PC-3 (cell line): Measurements from ENCODE around the gene IL17B.

Experiments used
- EZH2 ChIP-seq: fragments of 300-600 bp; sonication (generic); IDR thresholded peaks from one replicate; pipeline ENCODE4 v1.6.1; 2017; ENCODE audit warnings: antibody characterized with exemption, mild to moderate bottlenecking, low read length; ENCODE audit not compliant: unreplicated experiment
- TF ChIP-seq, protein P1 (sequence below): fragments of 300-600 bp; sonication (generic); conservative IDR thresholded peaks from 2 replicates; pipeline ENCODE4 v1.5.1; 2017; ENCODE audit warnings: antibody characterized with exemption, low read depth, mild to moderate bottlenecking, low read length

DNA sequence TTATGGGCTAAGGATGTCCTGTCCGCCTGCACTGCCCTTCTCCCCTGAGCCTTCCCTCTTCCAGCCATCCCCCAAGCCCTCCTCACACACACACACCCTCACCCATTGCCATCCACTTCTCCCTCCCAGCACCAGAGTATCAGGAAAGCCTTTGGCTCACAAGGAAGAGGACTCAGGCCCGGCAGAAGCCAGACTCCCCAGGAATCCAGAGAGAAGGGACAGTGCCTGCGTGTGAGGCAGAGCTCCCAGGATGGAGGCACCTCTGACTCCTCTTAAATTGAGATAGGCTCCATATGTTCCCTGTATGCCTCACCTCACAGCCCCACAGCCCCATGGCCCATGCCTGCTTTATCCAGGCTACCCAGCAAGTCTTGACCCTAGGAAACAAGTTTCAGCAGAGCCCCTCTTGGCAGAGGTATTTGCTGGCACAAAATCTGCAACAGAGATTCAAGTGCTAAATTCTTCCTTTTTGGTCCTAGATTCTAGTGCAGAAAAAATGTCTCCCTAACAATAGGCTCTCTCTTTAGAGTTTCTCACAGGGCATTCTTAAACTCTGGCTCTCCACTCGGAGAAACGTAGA is 761 bp downstream of the IL17B start:
- TF ChIP-seq, protein P1, sequence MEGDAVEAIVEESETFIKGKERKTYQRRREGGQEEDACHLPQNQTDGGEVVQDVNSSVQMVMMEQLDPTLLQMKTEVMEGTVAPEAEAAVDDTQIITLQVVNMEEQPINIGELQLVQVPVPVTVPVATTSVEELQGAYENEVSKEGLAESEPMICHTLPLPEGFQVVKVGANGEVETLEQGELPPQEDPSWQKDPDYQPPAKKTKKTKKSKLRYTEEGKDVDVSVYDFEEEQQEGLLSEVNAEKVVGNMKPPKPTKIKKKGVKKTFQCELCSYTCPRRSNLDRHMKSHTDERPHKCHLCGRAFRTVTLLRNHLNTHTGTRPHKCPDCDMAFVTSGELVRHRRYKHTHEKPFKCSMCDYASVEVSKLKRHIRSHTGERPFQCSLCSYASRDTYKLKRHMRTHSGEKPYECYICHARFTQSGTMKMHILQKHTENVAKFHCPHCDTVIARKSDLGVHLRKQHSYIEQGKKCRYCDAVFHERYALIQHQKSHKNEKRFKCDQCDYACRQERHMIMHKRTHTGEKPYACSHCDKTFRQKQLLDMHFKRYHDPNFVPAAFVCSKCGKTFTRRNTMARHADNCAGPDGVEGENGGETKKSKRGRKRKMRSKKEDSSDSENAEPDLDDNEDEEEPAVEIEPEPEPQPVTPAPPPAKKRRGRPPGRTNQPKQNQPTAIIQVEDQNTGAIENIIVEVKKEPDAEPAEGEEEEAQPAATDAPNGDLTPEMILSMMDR: no peak
- no peak for TF ChIP-seq EZH2
